SHP77 (cell line): ENCODE measurements around the gene PTDSS2.
A peak's percentile ranks its signal among the peaks of the same experiment; 100 is the strongest.
"Not testable (repeated sequence)": the region's sequence is repeated elsewhere in the genome, so short reads cannot be mapped to it uniquely, and the experiment has no call there.

Experiments
- DNase-seq, 2 experiments: peaks; one replicate each; lab custom pipeline; 2025; lab: John Stamatoyannopoulos, UW

The PTDSS2 gene

DNA sequence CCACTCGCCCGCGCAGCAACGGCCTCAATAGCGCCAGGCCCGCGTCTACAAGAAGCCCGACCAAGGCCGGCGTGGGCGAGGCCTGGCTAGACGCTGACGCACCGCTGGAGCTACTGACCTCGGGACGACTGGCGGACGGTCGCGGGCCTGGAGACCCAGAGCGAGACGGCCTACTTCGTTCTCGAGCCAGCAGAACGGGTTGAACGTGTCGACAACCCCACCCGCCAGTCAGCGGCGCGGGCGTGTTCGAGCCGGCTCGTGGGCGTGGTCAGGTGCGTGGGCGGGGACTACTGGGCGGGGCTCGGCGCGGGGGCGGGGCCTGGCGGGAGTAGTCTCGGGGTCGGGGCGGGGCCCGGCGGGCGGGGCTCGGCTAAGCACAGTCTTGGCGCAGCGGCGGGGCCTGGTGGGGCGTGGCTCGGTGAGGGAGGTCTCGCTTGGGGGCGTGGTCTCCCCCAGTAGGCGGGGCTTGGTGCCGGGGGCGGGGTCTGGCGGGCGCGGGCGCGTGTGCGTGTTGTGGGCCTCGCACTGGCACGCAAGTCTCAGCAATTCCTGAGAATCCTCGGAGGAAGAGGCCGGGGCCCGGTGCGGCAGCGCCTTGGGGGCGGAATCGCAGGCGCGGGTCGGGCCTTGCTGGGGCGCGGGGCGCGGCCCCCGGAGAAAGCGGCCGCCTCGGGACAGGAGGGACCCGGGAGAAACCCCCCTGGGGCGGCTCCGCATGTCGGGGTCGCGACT, 57.1 kb downstream of the PTDSS2 start, which contains the start of gene RNH1:
Gene RNH1, minus strand, starts transcription at position 248 of the 732 bp plus-strand sequence. CDS start 5,080 bp downstream, outside the sequence.
- peak; percentile 62 to 76 for DNase-seq

DNA sequence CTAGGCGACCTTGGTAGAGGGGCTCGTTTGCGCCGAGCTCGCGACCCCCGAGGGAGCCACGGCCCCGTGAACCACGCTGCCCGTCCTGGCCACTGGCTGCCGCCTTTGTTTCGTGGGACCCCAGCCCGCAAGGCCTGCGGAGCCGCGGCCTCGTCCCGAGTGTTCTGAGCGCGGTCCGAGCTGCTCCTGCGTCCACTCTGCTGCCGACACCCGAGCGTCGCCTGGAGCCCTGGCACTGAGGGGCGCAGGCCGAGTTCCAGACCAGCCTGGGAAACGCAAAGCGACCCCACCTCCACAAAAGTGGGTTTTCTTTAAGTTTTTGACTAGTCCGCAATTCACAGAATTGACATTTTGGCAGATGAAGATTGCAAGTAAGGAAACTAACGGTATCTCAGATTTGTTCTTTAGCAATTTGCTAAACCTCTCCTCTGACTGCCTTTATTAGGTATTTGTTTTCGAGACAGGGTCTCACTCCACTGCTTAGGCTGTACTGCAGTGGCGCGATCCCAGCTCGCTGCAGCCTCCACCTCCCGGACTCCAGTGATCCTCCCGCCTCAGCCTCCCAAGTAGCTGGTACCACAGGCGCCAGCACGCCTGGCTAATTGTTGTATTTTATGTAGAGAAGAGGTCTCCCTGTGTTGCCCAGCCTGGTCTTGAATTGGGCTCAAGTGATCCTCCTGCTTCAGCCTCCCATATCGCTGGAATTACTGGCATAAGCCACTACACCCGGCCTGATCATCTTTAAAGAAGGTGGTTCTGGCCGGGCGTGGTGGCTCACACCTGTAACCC, 57.8 kb downstream of the PTDSS2 start:
- no peak for DNase-seq

DNA sequence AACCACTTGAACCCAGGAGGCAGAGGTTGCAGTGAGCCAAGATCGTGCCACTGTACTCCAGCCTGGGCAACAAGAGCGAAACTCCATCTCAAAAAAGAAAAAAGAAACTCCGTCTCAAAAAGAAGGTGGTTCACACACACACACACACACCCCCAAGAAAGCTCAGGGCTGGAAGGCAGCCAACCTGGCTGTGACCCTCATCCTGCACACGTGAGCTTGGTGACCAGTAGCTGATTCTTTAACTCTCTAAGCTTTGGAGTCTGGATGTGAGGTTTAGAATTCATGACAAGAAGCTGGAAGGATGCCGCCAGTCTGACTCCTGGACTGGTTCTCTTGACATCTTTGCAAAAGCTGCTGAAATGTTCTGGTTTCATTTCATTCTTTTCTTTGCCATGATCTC, 58.9 kb downstream of the PTDSS2 start:
- DNase-seq: no peak

GRCh38 chr11:512761-513595, 62.9 kb downstream of the PTDSS2 start:
- DNase-seq: no peak

DNA sequence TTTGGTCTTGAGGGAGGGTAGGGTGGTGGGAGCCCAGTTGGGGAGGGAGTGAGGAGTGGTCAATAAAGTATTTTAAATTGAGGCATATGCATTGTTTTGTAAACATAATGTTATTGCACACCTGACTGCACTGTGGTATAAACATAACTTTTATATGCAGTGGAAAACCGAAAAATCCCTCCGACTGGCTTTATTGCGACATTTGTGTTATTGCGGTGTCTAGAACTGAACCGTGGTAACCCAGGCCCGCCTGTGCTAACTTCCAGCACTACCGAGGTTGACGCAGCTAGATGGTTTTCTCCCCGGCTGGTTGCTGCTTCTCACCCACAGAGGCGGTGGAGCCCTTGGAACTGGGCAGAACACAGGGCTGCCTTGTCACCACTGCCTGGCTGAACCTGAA, 64.5 kb downstream of the PTDSS2 start:
- DNase-seq: no peak

DNA sequence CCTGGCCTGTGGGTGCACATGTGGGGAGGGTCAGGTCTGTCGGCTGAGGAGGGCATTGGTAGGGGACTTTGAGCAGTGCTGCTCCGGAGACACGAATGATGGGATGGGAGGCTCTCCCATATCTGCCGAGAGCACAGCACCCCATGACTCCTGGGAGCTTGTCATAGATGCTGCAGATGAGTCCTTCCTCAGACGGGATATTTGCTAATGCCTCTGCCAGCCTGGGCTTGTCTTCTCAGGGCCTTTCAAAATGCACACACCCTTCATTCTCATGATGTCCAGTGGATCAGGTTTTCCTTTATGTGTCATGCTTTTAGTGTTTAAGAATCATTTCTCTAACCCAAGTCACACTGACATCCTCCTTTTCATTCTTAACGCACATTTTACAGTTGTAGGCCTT, 65.1 kb downstream of the PTDSS2 start:
- no peak for DNase-seq

- no peak for DNase-seq
Observed at GRCh38 chr11:516400-516799, 66.3 kb downstream of the PTDSS2 start.

DNA sequence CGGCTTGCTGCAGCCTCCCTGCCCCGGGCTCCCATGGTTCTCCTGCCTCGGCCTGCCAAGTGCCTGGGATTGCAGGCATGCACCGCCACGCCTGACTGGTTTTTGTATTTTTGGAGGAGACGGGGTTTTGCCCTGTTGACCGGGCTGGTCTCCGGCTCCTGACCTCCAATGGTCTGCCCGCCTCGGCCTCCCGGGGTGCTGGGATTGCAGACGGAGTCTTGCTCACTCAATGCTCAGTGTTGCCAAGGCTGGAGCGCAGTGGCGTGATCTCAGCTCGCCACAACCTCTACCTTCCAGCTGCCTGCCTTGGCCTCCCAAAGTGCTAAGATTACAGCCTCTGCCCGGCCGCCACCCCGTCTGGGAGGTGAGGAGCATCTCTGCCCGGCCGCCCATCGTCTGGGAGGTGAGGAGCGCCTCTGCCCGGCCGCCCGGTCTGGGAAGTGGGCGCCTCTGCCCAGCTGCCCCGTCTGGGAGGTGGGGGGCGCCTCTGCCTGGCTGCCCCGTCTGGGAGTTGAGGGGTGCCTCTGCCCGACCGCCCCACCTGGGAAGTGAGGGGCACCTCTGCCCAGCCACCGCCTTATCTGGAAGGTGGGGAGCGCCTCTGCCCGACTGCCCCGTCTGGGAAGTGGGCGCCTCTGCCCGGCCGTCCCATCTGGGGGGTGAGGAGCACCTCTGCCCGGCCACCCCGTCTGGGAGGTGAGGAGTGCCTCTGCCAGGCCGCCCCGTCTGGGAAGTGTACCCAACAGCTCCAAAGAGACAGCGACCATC, 67.0 kb downstream of the PTDSS2 start:
- DNase-seq: not testable (repeated sequence)

DNA sequence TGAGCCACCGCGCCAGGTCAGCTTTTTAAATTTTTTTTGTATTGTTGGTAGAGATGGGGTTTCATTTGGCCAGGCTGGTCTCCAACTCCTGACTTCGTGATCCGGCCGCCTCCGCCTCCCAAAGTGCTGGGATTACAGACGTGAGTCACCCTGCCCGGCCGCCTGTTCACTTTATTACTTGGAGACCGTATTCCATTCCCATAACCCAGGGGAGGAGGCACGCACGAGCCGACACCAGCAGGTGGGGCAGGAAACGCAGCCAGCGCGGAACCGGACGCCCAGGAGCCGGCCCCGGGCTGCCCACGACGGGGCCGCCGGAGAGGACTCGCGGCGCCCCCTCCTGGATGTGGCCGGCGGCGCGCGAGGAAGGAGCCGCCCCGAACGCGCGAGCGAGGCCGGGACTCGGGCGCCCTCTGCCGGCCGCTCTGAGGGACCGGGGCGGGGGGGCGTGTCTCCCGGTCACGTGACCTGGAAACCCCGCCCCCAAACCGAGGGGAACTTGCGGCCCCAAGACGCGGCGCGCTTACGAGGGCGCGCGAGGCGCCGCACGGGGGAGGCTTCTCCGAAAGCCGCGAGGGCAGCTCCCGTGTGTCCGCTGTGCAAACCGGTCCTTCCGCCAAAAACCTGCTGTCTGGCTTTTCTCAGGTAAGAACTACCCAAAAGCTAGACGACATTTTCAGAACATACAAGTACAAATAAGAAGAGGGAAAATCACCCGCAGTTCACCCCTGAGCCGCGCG, 68.6 kb downstream of the PTDSS2 start:
- DNase-seq: peak; percentile 63 to 69

DNA sequence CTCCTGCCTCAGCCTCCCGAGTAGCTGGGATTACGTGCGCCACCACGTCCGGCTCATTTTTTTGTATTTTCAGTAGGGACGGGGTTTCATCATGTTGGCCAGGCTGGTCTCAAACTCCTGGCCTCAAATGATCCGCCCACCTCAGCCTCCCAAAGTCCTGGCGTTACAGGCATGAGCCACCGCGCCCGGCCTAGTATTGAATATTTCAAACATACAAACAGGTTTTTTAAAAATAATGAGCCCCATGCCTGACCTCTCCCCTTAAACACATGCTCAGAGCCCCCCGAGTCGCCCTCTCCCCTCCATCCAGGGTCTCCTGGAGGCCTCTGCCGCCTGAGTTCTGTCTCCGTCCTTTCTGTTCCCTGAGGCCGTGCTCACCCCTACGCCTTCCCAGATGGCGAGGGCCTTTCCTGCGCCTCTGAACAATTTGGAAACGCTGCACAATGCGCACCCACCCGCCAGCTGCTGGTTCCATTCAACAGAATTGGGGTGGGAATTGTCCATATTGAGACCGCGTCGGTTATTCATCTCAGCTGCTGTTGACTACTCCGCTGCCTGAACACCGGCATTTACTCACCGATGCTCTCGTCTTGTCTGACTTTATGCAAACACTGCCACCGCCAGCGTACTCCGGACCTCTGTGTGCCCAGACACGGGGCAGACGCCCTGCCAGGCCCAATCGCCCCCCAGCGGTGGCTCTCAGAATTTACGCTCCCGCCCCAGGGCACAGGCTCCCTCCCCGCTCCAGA, 70.5 kb downstream of the PTDSS2 start:
- no peak for DNase-seq

DNA sequence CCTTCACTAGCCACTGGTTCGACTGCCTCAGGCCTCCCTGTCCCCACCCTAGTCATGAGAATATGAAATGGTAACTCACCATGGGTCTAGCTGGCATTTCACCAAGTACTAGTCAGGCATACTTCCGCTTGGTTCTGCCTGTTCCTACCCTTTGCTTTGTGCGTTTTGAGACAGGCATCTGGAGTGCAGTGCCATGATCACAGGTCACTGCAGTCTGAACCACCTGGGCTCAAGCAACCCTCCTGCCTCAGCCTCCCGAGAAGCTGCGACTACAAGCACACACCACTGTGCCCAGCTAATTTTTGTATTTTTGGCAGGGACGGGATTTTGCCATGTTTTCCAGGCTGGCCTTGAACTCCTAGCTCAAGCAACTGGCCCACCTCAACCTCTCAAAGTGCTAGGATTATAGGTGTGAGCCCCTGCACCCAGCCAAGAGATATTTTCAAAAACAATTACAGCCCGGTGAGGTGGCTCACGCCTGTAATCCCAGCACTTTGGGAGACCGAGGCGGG, 71.2 kb downstream of the PTDSS2 start:
- no peak for DNase-seq

- no peak for DNase-seq
Observed at GRCh38 chr11:526192-526591, 76.1 kb downstream of the PTDSS2 start.

DNA sequence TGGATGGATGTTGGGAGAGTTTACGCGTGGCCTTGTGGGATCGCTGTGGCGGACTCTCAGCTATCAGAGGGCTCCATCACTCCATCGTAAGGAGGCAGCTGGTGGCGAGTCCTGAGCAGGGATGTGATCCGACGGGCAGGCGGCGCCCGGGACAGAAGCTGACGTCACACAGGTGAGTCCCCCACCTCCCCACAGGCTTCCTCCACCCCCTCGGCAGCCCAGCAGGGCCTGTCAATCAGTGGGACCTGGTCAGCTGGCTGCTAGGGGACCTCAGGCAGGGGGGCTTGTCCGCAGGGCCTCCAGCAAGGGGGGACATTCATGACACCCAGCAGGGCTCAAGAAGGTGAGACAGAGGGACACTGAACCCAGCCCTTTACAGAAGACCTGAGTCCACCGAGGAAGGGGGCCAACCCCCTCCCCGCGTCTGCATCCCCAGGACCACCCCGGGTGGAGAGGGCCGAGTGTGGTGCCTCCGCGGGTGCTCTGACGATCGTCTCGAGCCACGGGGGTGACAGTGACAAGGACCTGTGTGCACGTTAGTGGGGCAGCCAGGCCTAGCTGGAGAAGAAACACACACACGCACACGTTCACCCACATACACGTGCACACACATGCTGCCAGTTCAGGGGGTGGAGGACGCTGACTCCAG, 78.2 kb downstream of the PTDSS2 start:
- no peak for DNase-seq

DNA sequence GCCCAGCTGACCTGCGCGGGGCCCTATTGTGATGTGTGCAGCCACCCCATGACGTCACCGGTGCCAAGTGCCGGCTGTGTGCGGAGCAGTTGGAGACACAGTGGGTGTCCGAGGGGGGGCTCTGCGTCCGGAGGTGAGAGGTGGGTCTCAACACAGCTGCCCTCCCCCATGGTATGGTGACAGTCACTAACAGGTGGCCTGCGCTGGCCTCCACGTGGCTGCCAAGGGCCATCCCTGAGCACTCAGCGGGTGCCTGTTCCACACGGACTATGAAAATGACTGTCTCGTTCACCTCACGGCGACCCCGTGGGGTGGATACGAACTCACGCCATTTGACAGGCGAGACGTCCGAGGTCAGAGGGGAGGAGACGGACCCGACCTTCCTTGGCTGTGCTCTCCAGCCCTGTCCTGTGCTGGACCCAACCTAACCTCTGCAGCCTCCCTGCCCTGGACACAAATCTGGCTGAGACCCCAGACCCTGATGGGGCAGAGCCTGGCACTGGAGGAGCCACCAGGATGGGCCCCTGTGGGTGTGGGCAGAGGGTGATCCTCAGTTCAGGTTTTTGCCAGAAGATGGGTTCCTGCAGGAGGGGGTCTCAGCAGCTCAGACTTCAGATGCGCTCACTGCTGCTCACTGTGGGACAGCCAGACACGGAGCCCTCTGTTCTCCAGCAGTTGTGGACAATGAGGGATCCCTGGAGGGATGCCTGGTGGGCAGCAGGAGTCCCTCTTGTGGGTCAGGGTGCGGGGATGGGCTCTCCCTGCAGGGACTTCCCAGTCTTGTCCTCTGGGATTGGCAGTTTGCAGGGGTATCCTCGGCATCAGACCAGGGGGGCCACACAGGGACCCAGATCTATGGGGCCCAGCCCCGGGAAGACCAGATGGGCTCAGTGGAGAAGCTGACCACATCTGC, 79.0 kb downstream of the PTDSS2 start:
- DNase-seq: peak in 1 of 2 experiments; percentile 2

DNA sequence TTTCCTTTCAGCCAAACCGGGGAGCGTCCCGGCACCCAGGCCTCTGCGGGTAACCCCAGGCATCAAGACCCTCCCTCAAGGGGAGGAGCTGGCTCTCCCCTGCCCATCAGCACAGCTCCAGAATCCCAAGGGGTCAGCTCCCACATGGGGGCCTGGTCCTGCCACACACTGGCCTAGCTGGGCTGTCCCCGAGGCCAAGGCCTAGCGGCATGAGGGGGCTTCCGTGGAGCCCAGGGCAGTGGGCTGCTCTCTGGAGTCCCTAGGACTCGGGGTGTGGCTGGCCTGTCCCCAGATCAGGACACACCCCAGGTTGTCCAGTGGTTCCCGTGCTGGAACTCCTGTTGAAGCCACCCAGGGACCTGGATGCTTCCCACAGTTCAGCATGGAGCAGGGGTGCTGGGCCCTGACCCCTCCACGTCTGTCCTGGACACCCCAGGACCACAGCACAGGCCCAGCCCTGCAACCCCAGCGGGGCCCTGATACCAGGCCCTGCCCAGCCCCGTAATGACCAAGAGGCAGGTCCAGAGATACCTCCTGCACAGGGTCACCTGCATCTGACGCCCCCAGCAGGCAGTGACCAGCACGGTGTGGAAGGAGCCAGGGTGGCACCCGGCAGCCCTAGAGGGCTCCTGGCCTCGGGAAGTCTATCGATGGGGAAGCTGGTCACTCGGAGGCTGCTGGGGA, 79.8 kb downstream of the PTDSS2 start:
- DNase-seq: no peak

GRCh38 chr11:530960-531831, 81.1 kb downstream of the PTDSS2 start:
- no peak for DNase-seq
